ENCODE data around the gene ATRN.

Gene ATRN

DNA sequence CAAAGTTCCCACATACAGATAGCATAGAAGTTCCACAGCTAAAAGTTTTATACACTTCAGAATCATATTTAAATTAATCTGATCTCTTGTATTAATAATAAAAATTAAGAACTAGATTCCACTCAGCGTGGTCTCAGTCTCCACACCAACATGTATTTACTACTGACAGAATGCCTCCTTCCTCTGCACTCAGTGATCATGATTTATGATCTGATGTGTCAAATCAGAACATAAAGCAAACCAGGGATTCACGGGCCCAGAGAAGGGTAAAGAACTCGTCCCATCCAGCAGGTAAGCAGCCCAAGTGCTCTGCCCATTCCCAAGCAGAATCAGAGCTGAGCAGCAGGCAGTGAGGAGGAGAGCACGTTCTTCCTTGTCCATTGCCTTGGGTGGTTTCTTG, 14.2 kb upstream of the ATRN start:
- H2BK120ac ChIP-seq (ENCODE audit: low read depth, low read length) = no peak overlapping the region
- H2BK12ac ChIP-seq (ENCODE audit: low read length in 2 of 2) = no peak overlapping the region
- no peak overlapping the region for H3K14ac ChIP-seq (ENCODE audit: low read length in 2 of 2)
- no peak for DNase-seq
- H3K27me3 ChIP-seq (ENCODE audit: control insufficient read depth in 1 of 2, insufficient read depth in 1 of 2, low read length in 2 of 2) = peaks cover 33 to 47% of the 10 kb centered on the region in 2 experiments
- H3K4me2 ChIP-seq (ENCODE audit: low read length, poor library complexity, severe bottlenecking) = no peak overlapping the region
- H3K9me3 ChIP-seq (ENCODE audit: control insufficient read depth, low read length) = no peaks in the 10 kb centered on the region
- no peak overlapping the region for H4K8ac ChIP-seq (ENCODE audit: low read length)
- H2AK5ac ChIP-seq (ENCODE audit: low read length, severe bottlenecking) = no peak overlapping the region
- H3K4me1 ChIP-seq (ENCODE audit: control insufficient read depth, insufficient read depth, low read depth, low read length) = peaks cover 5% of the 10 kb centered on the region
- H2BK5ac ChIP-seq (ENCODE audit: low read depth, low read length, poor library complexity, severe bottlenecking) = no peak overlapping the region
- no peak overlapping the region for H2BK15ac ChIP-seq (ENCODE audit: low read depth, poor library complexity, severe bottlenecking)
- no peak overlapping the region for H3K4ac ChIP-seq (ENCODE audit: low read depth in 1 of 2, low read length in 2 of 2)
- no peak overlapping the region for H3K9ac ChIP-seq (ENCODE audit: low read length)
- no peak overlapping the region for H3K18ac ChIP-seq (ENCODE audit: low read depth in 1 of 2, low read length in 2 of 2)
- no peak overlapping the region for H3K23ac ChIP-seq (ENCODE audit: low read length in 2 of 2)
- H3K79me1 ChIP-seq (replicated peaks; ENCODE audit: low read length, poor library complexity, severe bottlenecking) = no peaks in the 10 kb centered on the region
- no peak overlapping the region for H2AFZ ChIP-seq (ENCODE audit: low read depth, low read length)
- H3K36me3 ChIP-seq (ENCODE audit: control insufficient read depth in 1 of 2, insufficient read depth in 2 of 2, low read depth in 1 of 2, low read length in 2 of 2) = no peaks in the 10 kb centered on the region
- H3K27ac ChIP-seq (ENCODE audit: low read length, poor library complexity, severe bottlenecking) = no peak overlapping the region
- H3K4me3 ChIP-seq (ENCODE audit: insufficient read depth in 1 of 2, low read depth in 1 of 2, low read length in 2 of 2) = no peak overlapping the region
- no peak overlapping the region for H4K91ac ChIP-seq (ENCODE audit: low read length)
- WGBS = 64% methylated on average over 4 of the region's 4 CpGs

DNA sequence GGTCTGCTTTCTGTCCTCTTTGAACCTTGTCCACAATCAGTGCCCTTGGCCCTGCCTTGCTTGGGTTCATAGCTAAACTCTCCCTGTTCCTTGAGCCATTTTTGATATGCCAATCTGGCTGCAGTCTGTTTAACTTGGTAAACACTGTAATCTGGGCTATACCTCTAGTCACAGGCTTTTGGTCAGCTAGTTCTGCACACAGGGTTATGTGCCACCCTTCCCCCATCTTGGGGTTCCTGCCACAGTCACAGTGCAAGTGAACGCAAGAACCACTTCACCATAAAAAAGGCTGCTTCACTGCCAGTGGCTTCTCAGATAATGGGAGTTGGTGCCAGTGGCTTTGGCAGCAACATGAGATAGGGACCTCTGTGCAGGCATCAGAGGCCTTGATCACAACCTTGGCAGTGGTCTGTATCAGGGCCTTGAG, 10.9 kb upstream of the ATRN start:
- no peaks in the 10 kb centered on the region for H3K9me3 ChIP-seq (ENCODE audit: control insufficient read depth, low read length)
- no peak overlapping the region for H2BK120ac ChIP-seq (ENCODE audit: low read depth, low read length)
- H3K4me1 ChIP-seq (ENCODE audit: control insufficient read depth, insufficient read depth, low read depth, low read length) = peaks cover 5% of the 10 kb centered on the region
- H3K4ac ChIP-seq (ENCODE audit: low read depth in 1 of 2, low read length in 2 of 2) = no peak overlapping the region
- no peak overlapping the region for H3K27ac ChIP-seq (ENCODE audit: low read length, poor library complexity, severe bottlenecking)
- H3K4me2 ChIP-seq (ENCODE audit: low read length, poor library complexity, severe bottlenecking) = no peak overlapping the region
- no peaks in the 10 kb centered on the region for H3K79me1 ChIP-seq (replicated peaks; ENCODE audit: low read length, poor library complexity, severe bottlenecking)
- no peak overlapping the region for H2BK5ac ChIP-seq (ENCODE audit: low read depth, low read length, poor library complexity, severe bottlenecking)
- no peak overlapping the region for H2BK12ac ChIP-seq (ENCODE audit: low read length in 2 of 2)
- no peak for DNase-seq
- H4K8ac ChIP-seq (ENCODE audit: low read length) = no peak overlapping the region
- H3K23ac ChIP-seq (ENCODE audit: low read length in 2 of 2) = no peak overlapping the region
- H3K36me3 ChIP-seq (ENCODE audit: control insufficient read depth in 1 of 2, insufficient read depth in 2 of 2, low read depth in 1 of 2, low read length in 2 of 2) = no peaks in the 10 kb centered on the region
- H3K27me3 ChIP-seq (ENCODE audit: control insufficient read depth in 1 of 2, insufficient read depth in 1 of 2, low read length in 2 of 2) = peaks cover 19 to 35% of the 10 kb centered on the region in 2 experiments
- no peak overlapping the region for H3K18ac ChIP-seq (ENCODE audit: low read depth in 1 of 2, low read length in 2 of 2)
- no peak overlapping the region for H2AK5ac ChIP-seq (ENCODE audit: low read length, severe bottlenecking)
- no peak overlapping the region for H4K91ac ChIP-seq (ENCODE audit: low read length)
- WGBS = 93% methylated on average over 1 of the region's 1 CpG
- H2BK15ac ChIP-seq (ENCODE audit: low read depth, poor library complexity, severe bottlenecking) = no peak overlapping the region
- no peak overlapping the region for H3K4me3 ChIP-seq (ENCODE audit: insufficient read depth in 1 of 2, low read depth in 1 of 2, low read length in 2 of 2)
- H3K14ac ChIP-seq (ENCODE audit: low read length in 2 of 2) = no peak overlapping the region
- H2AFZ ChIP-seq (ENCODE audit: low read depth, low read length) = no peak overlapping the region
- H3K9ac ChIP-seq (ENCODE audit: low read length) = no peak overlapping the region

GRCh38 chr20:3461211-3461771, 9.5 kb upstream of the ATRN start:
- H3K9me3 ChIP-seq (ENCODE audit: control insufficient read depth, low read length) = no peaks in the 10 kb centered on the region
- no peaks in the 10 kb centered on the region for H3K36me3 ChIP-seq (ENCODE audit: control insufficient read depth in 1 of 2, insufficient read depth in 2 of 2, low read depth in 1 of 2, low read length in 2 of 2)
- H3K14ac ChIP-seq (ENCODE audit: low read length in 2 of 2) = no peak overlapping the region
- H2BK5ac ChIP-seq (ENCODE audit: low read depth, low read length, poor library complexity, severe bottlenecking) = no peak overlapping the region
- peak overlapping the region in 1 of 2 experiments; percentile 42 for H3K4me3 ChIP-seq (ENCODE audit: insufficient read depth in 1 of 2, low read depth in 1 of 2, low read length in 2 of 2)
- H3K79me1 ChIP-seq (replicated peaks; ENCODE audit: low read length, poor library complexity, severe bottlenecking) = no peaks in the 10 kb centered on the region
- DNase-seq = no peak
- peaks cover 5% of the 10 kb centered on the region for H3K4me1 ChIP-seq (ENCODE audit: control insufficient read depth, insufficient read depth, low read depth, low read length)
- H2AFZ ChIP-seq (ENCODE audit: low read depth, low read length) = no peak overlapping the region
- no peak overlapping the region for H4K91ac ChIP-seq (ENCODE audit: low read length)
- H2AK5ac ChIP-seq (ENCODE audit: low read length, severe bottlenecking) = no peak overlapping the region
- H3K9ac ChIP-seq (ENCODE audit: low read length) = peak overlapping the region; percentile 15
- peaks cover 24 to 42% of the 10 kb centered on the region in 2 experiments for H3K27me3 ChIP-seq (ENCODE audit: control insufficient read depth in 1 of 2, insufficient read depth in 1 of 2, low read length in 2 of 2)
- H2BK12ac ChIP-seq (ENCODE audit: low read length in 2 of 2) = no peak overlapping the region
- no peak overlapping the region for H2BK120ac ChIP-seq (ENCODE audit: low read depth, low read length)
- H3K27ac ChIP-seq (ENCODE audit: low read length, poor library complexity, severe bottlenecking) = no peak overlapping the region
- peak overlapping the region; percentile 38 for H3K4me2 ChIP-seq (ENCODE audit: low read length, poor library complexity, severe bottlenecking)
- H2BK15ac ChIP-seq (ENCODE audit: low read depth, poor library complexity, severe bottlenecking) = no peak overlapping the region
- no peak overlapping the region for H3K18ac ChIP-seq (ENCODE audit: low read depth in 1 of 2, low read length in 2 of 2)
- H3K23ac ChIP-seq (ENCODE audit: low read length in 2 of 2) = no peak overlapping the region
- no peak overlapping the region for H4K8ac ChIP-seq (ENCODE audit: low read length)
- 71% methylated on average over 11 of the region's 12 CpGs for WGBS
- H3K4ac ChIP-seq (ENCODE audit: low read depth in 1 of 2, low read length in 2 of 2) = no peak overlapping the region

- Histone ChIP-seq H2BK12ac (ENCODE audit: low read length in 2 of 2) (no peak overlapping the region), H3K9me3 (ENCODE audit: control insufficient read depth, low read length) (no peaks in the 10 kb centered on the region), H2AFZ (ENCODE audit: low read depth, low read length) (no peak overlapping the region), H2BK15ac (ENCODE audit: low read depth, poor library complexity, severe bottlenecking) (no peak overlapping the region), H3K4me1 (ENCODE audit: control insufficient read depth, insufficient read depth, low read depth, low read length) (peaks cover 5% of the 10 kb centered on the region), H3K9ac (ENCODE audit: low read length) (no peak overlapping the region), H3K18ac (ENCODE audit: low read depth in 1 of 2, low read length in 2 of 2) (no peak overlapping the region), H3K23ac (ENCODE audit: low read length in 2 of 2) (no peak overlapping the region), H3K27ac (ENCODE audit: low read length, poor library complexity, severe bottlenecking) (no peak overlapping the region), H2AK5ac (ENCODE audit: low read length, severe bottlenecking) (no peak overlapping the region), H4K91ac (ENCODE audit: low read length) (no peak overlapping the region), H3K4me2 (ENCODE audit: low read length, poor library complexity, severe bottlenecking) (no peak overlapping the region), H2BK5ac (ENCODE audit: low read depth, low read length, poor library complexity, severe bottlenecking) (no peak overlapping the region), H3K27me3 (ENCODE audit: control insufficient read depth in 1 of 2, insufficient read depth in 1 of 2, low read length in 2 of 2) (peaks cover 23 to 42% of the 10 kb centered on the region in 2 experiments), H3K4me3 (ENCODE audit: insufficient read depth in 1 of 2, low read depth in 1 of 2, low read length in 2 of 2) (no peak overlapping the region), H4K8ac (ENCODE audit: low read length) (no peak overlapping the region), H3K4ac (ENCODE audit: low read depth in 1 of 2, low read length in 2 of 2) (no peak overlapping the region), H3K79me1 (replicated peaks; ENCODE audit: low read length, poor library complexity, severe bottlenecking) (no peaks in the 10 kb centered on the region), H2BK120ac (ENCODE audit: low read depth, low read length) (no peak overlapping the region), H3K36me3 (ENCODE audit: control insufficient read depth in 1 of 2, insufficient read depth in 2 of 2, low read depth in 1 of 2, low read length in 2 of 2) (no peaks in the 10 kb centered on the region), H3K14ac (ENCODE audit: low read length in 2 of 2) (no peak overlapping the region)
- peak; percentile 8 for DNase-seq
- WGBS = 84% methylated on average over 11 of the region's 11 CpGs
These were observed 8.7 kb upstream of the ATRN start for GRCh38 chr20:3461911-3462677.

Data from mesenchymal stem cell (in vitro differentiated cells and primary cell).